ENCODE data around the gene LITAF.

The LITAF gene

DNA sequence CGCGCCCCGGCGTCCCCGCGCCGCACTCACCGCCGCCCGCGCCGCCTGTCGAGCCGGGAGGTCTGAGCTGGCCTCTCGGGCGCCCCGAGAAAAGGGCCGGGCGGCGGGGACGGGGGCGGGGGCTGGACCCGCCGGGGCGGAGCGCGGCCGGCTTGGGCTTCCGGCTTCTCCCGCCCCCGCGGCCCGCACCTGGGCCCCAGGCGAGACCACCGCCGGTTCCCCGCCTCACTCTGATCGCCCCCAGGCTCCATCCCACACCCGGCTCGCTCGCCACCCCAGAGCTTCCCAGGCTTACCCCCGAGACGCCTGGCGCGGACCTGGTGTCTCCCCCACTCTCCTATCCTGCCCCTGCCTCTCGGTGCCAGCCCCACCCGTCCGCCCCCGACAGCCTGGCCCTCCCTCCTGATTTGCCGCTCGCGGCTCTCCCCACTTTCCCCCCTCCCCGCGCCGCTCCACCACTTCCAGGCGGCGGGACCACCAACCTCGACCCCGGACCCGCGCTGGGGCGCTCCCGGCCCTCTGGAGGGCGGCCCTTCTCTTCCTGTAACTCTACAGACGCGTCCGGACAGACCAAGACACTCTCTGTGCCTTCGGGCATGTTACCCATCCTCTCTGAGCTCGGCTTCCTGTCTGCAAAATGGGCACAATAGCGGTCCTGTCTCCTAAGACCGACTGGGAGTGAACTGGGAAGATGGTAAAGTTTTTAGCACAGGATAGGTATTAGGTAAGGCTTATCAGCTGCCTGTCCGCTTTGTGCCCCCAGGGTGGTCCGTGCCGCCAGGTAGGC is at the start of gene LITAF:
LITAF (minus strand) TSS at position 64 of the 787 bp plus-strand sequence. CDS start 30,189 bp downstream, outside the sequence.
- no peak for DNase-seq

DNA sequence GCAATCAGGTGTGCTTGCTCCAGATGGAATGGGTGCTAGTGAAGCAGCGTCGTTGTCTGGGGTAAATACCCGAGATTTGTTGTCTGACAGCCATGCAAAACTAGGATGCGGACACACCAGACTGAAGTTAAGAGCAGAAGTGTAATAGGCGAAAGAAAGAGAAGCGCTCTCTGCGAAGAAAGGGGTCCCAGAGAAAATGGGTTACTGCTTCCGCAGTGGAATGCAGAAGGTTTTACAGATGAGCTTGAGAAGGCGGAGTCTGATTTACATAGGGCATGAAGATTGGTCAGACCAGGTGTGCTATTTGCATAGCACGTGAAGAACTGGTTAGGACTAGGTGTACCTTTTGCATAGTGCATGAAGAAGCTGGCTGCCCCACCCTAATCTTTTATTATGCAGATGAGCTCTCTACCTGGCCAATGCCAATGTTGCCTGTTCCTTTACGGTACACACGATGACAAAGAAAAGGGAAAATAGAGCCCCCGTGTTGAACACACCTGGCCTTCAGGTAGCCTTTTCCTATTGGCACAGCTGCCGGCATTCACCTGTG is 49.5 kb upstream of the LITAF start:
- DNase-seq: peak; percentile 75

DNA sequence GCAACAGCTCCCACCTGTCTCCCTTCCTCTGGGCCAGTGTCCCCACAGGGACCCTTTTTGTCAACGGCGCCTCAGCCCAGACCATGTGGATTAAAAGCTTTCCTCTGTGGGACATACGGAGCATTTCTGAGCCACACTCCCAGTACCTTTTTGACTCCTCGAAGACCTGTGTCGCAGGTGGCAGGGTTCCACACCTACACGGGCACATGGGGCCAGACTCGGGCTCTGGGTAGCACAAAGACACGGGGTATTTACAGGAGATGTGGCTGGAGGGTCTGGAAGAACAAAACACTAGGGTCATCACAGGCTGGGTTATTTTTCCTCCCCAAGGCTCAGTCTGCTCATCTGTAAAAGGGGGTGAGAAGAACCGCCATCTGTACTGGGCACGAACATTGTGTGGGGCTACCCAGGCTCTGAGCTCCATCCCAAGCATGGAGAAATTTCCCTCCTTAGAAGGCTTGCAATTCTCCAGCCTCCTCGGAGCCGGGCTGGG is 49.0 kb upstream of the LITAF start:
- no peak for DNase-seq

DNA sequence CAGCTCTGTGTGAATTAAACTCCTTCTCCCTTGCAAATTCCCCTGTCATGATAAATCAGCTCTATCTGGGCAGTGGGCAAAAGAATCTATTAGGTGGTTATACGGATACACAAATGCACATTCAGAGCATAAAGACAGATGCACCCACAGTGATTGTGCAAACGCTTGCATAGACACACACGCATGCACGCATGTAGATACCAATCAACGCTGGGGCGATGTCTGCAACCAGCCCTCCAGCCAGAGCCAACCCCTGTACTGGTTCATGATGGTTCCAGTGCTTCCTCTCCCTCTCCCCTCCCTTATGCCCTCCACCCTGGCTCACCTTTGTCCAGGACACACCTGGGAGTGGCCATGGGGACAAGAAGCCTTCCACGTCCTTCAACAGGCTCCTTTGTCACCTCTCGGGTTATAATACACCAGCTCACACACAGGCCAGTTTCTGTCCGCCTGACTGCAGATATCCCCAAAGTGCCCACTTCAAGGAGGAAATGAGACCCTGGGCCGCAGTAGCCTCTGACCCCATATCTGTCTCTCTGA is 48.5 kb upstream of the LITAF start:
- no peak for DNase-seq

DNA sequence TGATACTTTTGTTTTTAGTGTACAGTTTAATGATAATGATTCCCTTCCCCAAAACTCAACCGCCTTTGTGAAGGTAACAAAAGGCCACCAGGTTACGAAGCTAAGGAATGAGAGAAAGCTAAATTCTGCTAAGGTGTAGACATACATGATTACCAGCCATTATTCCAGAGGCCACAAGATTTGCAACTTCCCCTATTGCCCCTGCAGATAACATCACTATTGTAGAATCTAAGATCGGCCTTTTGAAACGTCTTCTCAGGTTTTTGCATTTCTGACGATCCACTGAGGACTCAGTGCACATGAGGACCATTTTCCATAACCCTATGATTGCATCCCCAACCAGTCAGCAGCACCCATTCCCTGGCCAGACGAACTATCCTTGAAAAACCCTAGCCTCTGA is 47.6 kb upstream of the LITAF start:
- no peak for DNase-seq

- DNase-seq: no peak
Measured at GRCh38 chr16:11633113-11633512, 46.4 kb upstream of the LITAF start.

DNA sequence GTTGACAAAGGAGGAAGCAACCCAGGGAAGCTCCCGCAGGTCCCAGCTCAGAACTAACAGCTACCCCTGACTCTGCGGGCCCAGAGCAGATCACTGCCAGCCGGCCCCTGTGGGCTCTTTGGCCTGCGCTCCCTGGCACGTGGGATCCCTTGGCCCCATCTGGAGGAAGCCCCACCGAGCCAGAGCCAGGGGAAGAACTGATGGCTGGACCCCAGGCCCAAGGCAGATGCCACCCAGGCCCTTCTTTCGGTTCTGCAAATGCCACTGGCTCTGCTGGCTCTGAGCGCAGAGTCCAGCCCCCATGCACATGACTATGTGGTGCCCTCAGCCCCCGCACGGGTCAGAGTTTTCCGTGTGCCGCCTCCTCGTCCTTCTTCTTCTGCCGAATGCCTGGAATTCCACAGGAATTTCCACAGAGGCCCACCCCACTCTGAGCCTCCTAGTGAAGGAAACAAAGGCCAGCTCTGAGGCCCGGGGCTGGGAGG is 45.8 kb upstream of the LITAF start:
- DNase-seq: no peak

- DNase-seq: no peak
Measured at GRCh38 chr16:11631214-11631613, 44.5 kb upstream of the LITAF start.

DNA sequence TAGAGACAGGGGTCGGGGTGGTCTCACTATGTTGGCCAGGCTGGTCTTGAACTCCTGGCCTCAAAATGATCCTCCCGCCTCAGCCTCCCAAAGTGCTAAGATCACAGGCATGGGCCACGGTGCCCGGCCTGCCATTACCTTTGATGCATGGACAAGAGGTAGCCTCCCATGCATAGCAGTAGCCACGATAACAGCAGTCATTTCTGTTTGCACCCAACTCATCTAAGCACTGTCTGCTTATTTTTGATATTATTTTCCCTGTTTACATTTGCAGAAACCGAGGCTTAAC is 44.0 kb upstream of the LITAF start:
- no peak for DNase-seq

DNA sequence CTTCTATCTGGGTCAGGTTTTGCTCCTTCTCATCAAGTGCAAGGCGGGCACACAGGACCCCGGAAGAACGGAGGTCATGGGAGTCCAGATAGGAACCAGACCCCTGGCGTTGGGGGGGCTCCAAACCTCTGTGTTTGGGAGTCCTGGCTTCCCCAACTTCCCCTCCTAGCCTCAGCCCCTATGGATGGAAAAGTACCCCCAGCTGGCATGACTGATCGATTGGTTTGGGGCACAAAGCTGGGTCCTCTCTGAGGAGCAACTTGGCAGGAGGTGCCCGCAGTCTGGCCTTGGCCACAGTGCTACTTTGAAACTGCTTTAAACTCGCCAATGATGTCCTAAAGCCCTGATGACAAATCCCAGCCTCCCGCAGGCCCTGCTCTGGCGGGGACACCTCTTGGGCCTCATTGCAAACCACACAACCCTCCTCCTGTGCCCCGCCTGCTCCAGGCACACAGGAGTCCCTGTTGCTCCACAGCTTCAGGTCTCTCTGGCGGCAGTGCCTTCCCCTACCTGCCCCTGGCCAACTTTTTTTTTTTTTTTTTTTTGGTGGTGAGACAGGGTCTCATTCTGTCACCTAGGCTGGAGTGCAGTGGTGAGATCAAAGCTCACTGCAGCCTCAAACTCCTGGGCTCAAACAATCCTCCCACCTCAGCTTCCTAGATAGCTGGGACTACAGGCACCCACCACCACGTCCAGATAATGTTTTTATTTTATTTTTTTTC is 43.5 kb upstream of the LITAF start:
- no peak for DNase-seq

- DNase-seq: no peak
Measured at GRCh38 chr16:11629071-11630030, 42.6 kb upstream of the LITAF start.

DNA sequence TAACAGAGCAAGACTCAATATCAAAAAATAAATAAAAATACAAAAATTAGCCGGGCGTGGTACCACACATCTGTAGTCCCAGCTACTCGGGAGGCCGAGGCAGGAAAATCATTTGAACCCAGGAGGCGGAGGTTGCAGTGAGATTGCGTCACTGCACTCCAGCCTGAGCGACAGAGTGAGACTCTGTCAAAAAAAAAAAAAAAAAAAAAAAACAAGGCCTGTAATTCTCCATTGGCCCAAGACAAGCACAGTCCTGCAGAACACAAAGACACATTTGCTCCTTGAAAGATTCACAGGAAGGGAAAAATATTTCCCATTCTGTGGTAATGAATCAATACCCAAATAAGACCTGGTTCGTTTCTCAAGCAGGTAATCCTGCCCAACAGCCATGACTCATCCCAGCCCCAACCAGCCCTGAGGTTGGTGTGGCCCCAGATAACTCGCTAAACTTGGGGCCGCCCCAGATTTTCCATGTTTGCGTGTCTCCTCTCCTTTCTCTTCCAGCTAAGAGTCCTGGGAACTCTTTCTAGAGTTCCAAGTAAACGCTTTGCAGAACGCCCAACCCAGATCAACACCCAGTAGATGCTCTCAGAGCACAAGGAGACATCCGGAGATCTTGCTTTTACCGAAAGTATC is 41.2 kb upstream of the LITAF start:
- DNase-seq: no peak

- no peak for DNase-seq
Measured at GRCh38 chr16:11627292-11627663, 40.6 kb upstream of the LITAF start.

GRCh38 chr16:11626657-11627291 is 40.1 kb upstream of the LITAF start:
- no peak for DNase-seq

DNA sequence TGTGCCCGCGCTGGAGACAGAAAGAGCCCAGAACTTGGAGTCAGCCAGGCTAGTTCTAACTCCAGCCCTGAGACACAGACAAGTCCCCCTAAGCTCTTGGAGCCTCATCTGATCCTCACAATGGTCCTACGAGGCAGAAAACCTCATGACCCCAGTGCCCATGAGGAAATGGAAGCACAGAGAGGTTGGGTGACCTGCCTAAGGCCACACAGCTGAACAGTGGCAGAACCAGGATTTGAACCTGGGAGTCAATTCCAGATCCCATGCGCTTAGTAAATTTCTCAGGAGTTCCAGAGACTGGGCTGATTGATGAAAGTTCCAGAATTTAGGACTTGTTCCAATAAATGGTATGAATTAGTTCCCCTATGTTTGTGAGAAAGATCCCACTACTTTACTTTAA is 39.0 kb upstream of the LITAF start:
- DNase-seq: no peak

- DNase-seq: no peak
Measured at GRCh38 chr16:11624636-11625607, 38.2 kb upstream of the LITAF start.

DNA sequence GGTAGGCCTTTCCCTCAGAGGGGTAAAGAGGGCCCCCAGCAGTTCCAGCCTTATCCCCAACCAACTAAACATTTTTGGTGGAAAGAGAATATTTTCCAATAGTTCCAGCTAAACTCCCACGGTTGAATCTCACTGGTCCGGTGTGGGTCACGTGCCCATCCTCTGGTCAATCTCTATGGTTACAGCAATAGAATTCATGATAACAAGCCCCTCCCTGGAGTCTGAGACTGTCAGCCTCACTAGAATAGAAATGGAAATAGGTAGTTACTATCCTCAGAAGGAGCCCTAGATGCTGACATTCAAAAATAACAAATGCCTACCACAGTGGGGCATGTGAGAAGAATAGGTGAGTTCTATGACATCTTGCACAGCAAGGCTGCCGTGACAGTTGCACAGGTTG is 37.5 kb upstream of the LITAF start:
- no peak for DNase-seq

GRCh38 chr16:11621920-11622651 is 35.4 kb upstream of the LITAF start:
- no peak for DNase-seq

DNA sequence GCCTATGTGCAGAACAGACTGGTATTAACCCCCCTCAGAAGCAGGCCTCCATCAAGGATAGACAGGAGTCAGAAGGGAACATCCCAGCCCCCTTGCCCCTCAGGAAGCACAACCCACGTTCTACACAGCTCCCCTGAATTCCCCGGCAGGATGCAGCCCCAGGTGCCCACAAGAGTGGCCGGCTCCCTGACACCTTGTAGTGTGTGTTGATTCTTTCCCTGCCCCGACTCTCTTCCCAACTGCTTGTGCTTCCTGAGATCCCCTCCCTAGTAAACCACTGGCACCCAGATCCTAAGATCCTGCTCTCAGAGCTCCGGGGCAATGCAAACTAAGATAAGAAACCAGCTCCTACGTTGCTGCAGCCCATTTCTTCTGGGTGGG is 34.8 kb upstream of the LITAF start:
- no peak for DNase-seq
